ENCODE data around the gene DMKN.

The DMKN gene

DNA sequence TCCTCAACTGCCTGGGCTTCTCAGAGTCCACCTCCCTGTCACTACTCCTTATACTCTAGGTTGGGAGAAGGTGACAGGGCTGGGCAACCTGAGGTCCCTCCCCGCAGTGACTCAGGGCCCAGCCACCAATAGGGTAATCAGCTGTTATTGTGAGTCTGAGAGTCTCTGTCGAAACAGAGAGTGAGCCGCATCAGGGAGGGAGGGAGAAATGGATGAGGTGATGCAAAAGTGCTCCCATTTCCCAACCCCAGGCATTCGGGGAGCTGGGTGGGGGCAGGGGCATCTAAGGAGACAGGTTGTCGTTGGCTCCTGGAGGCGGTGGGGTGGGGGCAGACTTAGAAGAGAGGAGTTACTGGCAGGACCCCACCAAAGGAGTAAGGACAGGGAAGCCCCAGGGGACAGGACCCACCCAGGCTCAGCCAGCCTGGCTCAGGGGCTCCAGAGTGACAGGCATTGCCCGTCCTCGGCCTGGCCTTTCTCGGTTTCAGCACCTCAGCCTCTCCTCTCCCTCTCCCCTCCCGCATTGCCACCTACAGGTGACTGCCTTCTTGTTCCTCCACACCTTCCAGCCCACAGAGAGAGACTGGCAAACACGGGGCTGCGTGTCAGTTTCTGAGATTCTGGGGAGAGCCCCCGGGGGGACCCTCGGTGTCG, at the start of gene DMKN:
TSS of gene DMKN (minus strand) at position 22 of the 654 bp plus-strand sequence. CDS start 174 bp downstream, outside the sequence.
- DNase-seq (ENCODE audit: low spot score): no peak

DNA sequence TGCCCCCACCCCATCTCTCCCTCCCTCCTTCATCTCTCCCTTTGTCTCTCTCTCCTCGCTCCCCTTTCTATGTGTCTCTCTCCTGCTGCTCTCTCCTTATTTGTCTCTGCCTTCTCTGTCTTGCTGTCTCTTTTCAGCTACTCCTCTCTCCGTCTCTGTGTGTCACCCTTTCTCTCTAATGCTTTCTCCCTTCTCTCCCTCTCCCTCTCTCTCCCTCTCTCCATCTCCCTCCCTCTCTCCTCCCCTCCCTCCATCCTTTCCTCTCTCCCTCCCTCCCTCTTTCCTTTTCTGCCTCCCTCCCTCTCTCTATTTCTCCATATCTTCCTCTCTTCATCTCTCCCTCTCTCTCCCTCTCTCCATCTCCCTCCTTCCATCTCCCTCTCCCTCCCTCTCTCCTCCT, 49.3 kb upstream of the DMKN start:
- DNase-seq (ENCODE audit: low spot score): no peak

DNA sequence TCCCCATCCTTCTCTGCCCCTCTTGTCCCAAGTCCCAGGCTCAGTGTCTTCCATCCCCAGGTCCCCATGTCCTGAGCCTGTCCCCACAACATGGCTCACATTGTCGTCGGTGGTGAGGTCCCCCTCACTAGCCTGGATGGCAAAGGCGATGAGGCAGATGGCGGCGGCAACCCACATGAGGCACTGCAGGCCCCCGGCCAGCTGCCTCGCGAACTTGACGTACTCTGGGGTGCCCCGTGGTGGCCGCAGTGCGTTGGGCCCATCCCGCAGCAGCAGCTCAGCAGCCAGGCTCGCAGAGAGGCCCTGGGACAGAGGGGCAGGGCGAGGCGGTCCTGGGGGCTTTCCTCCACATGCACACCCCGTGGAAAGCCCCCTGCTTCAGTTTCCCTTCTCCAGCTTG, 48.9 kb upstream of the DMKN start:
- DNase-seq (ENCODE audit: low spot score): no peak

DNA sequence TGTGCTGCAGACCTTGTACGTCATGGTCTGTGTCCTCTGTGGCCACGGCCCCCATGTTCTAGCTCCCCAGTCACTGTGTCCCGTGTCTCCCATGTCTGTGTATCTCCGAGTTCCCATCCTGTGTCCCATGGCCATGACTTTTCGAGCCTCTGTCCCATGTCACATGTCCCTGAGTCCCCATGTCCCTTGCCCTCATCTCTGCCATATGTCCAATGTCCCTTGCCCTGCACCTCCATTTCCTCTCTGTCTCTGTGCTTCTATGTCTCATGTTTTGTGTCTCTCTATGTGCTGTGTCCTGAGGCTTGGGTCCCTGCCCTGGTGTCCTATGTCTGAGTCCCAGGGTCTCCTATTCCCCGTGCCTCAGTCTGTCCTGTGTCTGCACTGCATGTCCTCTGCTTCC, 48.0 kb upstream of the DMKN start:
- no peak for DNase-seq (ENCODE audit: low spot score)

DNA sequence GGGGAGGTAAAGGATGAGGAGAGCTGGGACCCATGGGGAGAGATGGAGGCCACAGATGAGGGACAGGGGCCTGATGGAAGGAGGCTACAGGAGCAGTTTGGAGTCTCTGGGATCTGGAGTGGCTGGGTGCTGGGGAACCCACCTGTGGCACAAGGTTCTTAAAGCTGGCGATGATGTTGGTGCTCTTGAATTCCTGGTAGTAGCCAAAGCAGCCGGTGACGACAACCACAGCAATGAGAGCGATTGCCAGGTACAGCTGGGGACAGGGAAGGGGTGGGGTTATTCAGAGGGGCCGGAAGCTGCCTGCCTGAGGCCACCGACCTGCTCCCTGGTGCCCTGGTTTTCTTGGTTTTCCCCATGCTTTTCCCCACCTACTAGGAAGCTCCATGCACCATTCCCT, 47.2 kb upstream of the DMKN start:
- DNase-seq (ENCODE audit: low spot score): no peak

- no peak for DNase-seq (ENCODE audit: low spot score)
Measured at GRCh38 chr19:35560271-35560670, 46.8 kb upstream of the DMKN start.

DNA sequence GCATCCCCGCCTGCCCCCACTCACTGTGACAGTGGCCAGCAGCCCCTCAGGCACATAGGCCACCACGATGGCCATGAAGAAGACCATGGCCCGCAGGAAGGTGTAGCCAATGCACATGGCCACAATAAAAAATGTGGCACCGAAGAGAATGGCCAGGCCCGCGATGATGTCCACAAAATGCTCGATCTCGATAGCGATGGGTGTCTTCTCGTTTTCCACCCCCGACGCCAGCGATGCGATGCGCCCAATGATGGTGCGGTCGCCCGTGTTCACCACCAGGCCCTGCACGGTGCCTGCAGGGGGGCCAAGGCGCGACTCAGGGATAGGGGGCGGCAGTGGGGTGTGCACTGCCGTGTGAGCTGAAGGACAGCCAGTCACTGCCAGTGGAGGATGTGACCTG, 46.3 kb upstream of the DMKN start:
- no peak for DNase-seq (ENCODE audit: low spot score)

DNA sequence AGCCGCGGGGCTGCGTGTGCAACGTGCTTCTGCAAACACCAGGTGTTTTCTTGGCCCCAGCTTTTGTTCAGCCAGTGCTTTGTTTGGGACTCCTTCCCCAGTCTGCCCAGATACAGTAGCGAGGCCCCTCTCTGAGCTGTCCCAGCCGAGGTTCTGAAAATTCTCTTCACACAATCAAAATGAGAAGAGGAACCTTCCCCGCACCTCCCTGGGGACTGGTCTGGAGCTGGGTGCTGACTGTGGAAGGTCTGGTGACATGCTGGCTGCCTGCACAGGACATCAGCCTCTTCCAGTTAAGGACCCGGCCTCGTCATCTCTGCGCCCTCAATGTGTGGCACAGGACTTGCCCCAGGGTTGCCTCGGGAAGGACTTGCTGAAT, 45.8 kb upstream of the DMKN start:
- DNase-seq (ENCODE audit: low spot score): no peak

DNA sequence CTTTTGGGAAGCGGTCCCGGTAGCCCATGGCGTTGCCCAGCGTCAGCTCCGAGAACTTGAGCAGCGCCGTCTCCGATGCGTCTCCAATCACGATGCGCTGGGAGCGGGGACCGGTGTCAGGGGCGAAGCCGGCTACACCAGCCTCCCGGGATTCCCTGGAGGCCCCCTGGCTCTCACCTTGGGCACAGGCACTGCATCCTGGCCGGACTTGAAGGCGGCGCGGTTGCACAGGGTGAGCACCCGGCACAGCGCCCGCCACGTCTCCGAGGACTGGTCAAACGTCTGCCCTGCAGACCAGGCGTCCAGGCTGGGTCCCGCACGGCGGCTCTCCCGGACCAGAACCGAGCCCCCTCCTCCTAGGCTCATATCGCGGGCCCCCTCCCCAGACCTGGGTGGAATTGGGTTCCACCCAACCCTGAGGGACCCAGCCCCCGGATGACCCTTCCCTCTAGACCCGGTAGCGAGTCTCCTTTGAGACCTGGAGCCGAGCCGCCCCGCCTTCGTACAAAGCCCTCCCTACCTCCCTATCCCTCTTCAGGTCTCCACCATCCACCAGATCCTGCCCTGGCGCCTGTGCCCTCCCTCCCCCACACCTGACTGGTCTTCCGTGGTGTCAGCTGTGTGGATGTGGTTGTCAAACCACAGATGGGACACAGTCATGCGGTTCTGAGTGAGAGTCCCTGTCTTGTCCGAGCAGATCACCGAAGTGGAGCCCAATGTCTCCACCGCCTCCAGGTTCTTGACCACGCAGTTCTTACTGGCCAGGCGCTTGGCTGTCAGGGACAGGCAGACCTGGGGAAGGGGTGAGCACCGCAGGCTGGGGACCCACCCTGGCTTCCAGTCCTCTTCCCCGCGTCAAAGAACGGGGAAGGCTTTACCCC, 45.2 kb upstream of the DMKN start:
- DNase-seq (ENCODE audit: low spot score): no peak

DNA sequence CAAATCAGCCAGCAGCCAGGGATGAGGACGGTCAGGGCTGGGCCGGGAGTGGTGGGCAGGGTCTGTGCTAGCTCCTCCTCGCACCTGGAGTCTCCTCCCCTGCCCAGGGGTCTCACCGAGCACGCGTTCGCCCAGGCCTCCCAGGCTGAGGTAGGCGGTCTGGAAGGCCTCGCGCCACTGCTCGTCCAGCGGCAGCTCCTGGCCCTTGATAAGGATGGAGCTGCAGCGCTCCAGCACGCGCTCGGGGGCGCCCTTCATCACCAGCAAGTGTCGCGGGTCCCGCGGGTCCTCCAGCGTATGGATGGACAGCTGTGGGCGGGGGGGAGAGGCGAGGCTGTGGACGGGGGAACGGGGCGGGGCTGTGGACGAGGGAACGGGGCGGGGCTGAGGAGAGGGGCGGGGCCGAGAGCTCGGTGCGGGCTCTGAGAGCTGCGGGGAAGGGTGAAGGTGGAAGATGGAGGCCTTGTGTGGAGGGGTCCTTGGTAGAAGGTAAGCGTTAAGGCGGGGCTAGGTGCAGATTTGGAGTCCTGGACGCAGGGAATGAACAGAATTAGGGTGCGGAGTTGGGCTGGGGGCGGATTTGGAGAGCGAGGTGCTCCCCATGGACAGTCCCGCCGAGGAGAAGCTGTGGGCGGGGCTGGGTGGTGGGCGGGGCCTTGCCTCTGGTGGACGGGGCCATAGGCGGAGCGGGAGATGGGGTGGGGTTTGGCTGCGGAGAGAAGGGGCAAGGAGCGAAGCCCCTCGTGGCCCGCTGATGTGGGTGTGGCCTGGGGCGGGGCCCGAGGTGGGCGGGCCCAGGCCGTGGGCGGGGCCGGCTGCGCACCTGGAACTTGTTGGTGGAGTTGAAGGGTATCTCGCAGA, 44.3 kb upstream of the DMKN start:
- DNase-seq (ENCODE audit: low spot score): peak; percentile 29

GRCh38 chr19:35556846-35557538, 43.5 kb upstream of the DMKN start:
- no peak for DNase-seq (ENCODE audit: low spot score)

GRCh38 chr19:35556025-35556590, 42.7 kb upstream of the DMKN start:
- DNase-seq (ENCODE audit: low spot score): no peak

GRCh38 chr19:35555301-35556005, 42.0 kb upstream of the DMKN start:
- DNase-seq (ENCODE audit: low spot score): no peak

DNA sequence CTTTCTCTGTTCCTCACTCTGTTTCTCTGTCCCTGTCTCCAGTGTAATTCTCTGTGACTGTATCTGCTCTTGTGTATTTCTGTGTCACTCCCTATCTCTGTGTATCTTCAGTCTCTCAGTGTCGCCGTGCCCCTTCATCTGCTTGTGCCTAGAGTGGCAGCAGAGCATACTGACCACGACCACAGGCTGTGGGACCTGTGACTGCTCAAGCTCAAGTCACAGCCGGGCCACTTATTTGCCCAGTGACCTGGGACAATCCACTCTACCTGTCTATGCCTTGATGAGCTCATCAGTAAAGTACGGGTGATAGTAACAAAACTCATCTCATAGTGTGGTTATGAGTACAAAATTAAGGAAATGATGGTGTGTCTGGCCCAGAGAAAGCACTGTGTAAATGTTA, 40.6 kb upstream of the DMKN start:
- DNase-seq (ENCODE audit: low spot score): no peak

- DNase-seq (ENCODE audit: low spot score): no peak
Measured at GRCh38 chr19:35553385-35554000, 40.0 kb upstream of the DMKN start.

DNA sequence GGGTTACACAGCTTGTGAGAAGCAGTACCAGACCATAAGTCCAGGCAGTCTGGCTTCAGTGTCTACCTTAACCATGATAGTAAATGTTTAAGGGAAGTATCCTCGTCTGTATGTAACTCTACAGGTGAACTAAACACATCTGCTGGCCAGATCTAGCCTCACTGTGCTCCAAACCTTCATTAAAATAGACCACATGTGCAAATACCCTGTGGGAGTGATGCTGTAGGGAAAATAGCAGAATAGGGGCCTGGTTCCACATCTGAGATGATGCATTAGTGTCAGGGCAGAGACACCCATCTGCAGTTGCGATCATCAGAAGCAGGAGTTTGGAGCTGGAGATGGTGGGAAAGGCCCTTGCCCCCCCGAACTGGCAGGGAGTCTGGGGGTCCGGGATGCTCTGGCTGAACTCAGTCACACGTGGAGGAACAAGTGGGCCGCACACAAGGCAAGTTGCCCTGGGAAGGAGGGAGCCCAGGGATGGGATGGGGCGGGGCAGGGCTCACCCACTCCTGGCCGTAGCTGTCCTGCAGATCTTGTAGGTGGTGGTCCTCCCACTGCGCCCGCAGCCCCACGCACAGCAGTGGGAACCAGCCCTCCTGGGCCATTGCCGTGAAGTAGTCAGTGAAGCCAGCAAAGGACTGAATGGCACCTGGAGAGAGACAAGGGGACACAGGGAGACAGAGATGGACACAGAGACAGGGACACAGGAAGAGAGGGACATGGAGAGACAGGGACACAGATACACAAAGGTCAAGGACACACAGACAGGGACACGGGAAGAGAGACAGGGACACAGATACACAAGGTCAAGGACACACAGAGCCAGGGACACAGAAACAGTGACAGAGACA, 39.3 kb upstream of the DMKN start:
- no peak for DNase-seq (ENCODE audit: low spot score)

DNA sequence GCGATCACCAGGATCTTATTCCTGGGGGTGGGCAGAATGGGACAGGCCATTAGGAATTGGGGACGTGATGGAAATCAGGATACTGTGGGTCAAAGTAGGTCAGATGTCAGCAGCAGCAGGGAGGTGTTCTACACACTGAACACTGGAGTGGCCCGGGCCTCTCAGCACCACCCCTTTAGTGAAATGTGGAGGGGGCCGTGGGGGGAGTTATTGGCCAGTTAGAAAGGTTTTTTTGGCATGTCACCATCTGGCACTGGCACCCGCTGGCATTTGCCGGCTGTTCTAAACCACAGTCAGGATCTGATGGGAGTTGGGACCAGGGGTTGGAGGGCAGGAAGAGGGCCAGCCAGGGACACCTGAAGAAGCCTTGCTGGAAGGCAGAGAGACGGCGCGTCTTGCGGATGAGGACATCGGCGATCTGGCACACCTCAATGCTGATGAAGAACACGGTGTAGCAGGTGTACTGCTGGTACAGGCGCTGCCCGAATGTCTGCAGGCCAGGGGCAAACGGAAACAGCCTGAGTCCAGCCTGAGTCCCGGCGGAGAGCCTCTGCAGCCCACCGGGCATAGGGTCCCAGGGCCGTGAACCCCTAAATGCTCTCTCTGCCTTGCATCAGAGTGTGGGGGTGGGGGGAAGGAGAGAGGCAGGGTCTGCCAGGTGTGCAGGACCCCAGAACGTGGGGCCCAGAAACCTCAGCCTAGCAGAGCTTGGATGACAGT, 37.8 kb upstream of the DMKN start:
- DNase-seq (ENCODE audit: low spot score): no peak

DNA sequence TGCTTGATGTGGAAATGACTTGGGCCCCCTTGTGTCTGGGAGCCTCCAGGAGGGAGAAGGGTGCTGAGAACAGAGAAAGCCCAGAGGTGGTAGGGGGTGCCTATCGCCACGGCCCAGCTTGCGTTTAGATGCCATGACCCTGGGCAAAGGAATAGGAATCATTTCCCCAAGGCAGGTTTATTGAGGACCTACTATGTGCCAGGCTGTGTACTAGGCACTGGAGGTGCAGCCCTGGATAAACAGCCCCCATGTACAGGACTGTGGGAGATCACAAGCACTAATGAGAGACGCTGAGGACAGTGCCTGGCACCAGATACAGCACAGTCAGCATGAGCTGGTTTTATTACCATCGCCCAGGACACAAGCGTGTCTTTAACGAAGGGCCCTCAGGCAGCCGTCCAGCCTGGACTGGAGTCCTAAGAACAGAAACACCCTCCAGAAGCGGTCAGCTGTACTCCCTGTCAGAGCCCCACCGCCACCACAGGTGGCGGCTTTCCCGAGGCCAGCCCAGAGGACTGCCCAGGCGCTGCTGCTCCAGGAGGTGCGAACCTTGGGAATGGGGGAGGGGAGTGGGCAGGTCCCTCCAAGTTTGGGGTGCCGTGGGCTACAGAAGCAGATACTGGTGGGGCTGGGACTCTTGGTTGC, 36.6 kb upstream of the DMKN start:
- DNase-seq (ENCODE audit: low spot score): no peak
